Gastroesophageal sphincter (tissue), 4 donors: ENCODE data around the gene CDH13. TPM values are rescaled to one million over a fixed set of nuclear protein-coding genes. Genes with fewer than 3 reads are reported as not detected.

Source experiments
- ATAC-seq: fragments of 150-250 bp; one replicate; pipeline ENCODE4 v1.9.1; 2016; ENCODE audit warnings: mild to moderate bottlenecking, moderate library complexity
- H3K27ac ChIP-seq, 4 donors: fragments of 200-600 bp; sonication (generic) in 3 of 4; 1 replicate in 3 of 4; 2 replicates in 1 of 4; pipeline ENCODE4 v1.5.1; 2016 to 2019
- H3K27me3 ChIP-seq: fragments of 200-600 bp; sonication (generic); one replicate; pipeline ENCODE4 v1.5.1; 2019
- H3K36me3 ChIP-seq, 2 donors: fragments of 200-600 bp; sonication (generic); one replicate each; pipeline ENCODE4 v1.5.1; 2019; ENCODE audit warnings: control low read depth in 1 of 2
- H3K4me1 ChIP-seq, 3 donors: fragments of 200-600 bp; sonication (generic); 1 replicate in 2 of 3; 2 replicates in 1 of 3; pipeline ENCODE4 v1.5.1; 2016 to 2019; ENCODE audit warnings: control low read depth in 2 of 3
- H3K4me3 ChIP-seq, 2 donors: fragments of 200-600 bp; sonication (generic); one replicate each; pipeline ENCODE4 v1.5.1; 2019; ENCODE audit warnings: mild to moderate bottlenecking in 1 of 2, moderate library complexity in 1 of 2
- H3K9me3 ChIP-seq, 3 donors: fragments of 200-600 bp; sonication (generic); one replicate each; pipeline ENCODE4 v1.5.1; 2017 to 2019; ENCODE audit warnings: control low read depth in 2 of 3
- EP300 ChIP-seq: sonication (generic); formaldehyde crosslinking; IDR thresholded peaks from one replicate; pipeline ENCODE4 v1.6.1; 2017; ENCODE audit warnings: antibody characterized with exemption, mild to moderate bottlenecking
- POLR2A ChIP-seq, 2 donors: fragments of 450-650 bp; IDR thresholded peaks; one replicate each; pipeline ENCODE4 v1.6.1; 2017; ENCODE audit warnings: antibody characterized with exemption in 2 of 2, mild to moderate bottlenecking in 2 of 2, moderate library complexity in 1 of 2
- POLR2AphosphoS5 ChIP-seq: sonication (generic); formaldehyde crosslinking; IDR thresholded peaks from one replicate; pipeline ENCODE4 v1.6.1; 2017; ENCODE audit warnings: antibody characterized with exemption
- WGBS, 2 donors: methylation state at CpG; one replicate each; pipeline ENCODE4 v1.1.5; 2018; ENCODE audit warnings: low coverage in 1 of 2; 5-methylcytosine and 5-hydroxymethylcytosine counted together
- total RNA-seq, 4 donors: library from RNA; depleted of rRNA; stranded (reverse); fragments of >200 nt; gene quantifications; one replicate each; pipeline ENCODE4 v1.1.0, GENCODE V29; 2016
- TF ChIP-seq, protein P1 (sequence below), 4 experiments: fragments of 200-600 bp in 2 of 4; fragments of 450-650 bp in 2 of 4; sonication (generic) in 1 of 4; IDR thresholded peaks; one replicate each; pipeline ENCODE4 v1.5.1; 2017 to 2019; ENCODE audit warnings: antibody characterized with exemption in 4 of 4, mild to moderate bottlenecking in 2 of 4, moderate library complexity in 2 of 4

The CDH13 gene
- total RNA-seq, 4 donors from 2014 or later, result 4.2 to 22.3 (median 11.4) TPM

DNA sequence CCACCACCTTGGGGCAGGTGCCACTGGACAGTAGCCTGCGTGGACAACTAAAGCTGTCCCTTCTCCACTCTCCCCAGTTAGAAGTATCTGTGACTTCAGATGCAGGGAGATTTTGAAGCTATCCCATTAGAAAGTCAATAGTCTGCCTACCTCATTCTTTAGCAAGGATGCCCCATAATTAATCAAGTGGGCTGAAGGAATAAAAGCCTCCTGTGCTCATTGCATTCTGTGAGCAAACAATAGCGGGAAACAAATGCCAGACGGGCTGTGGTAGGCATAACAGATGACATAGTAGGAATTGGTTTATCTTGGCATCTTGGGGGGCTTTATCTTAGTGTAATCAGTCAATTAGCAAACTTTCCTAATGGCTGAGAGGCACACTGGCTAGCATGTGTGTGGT, 1084.3 kb downstream of the CDH13 start:
- no peak overlapping the region for H3K4me3 ChIP-seq
- no peak for TF ChIP-seq EP300
- TF ChIP-seq, protein P1, sequence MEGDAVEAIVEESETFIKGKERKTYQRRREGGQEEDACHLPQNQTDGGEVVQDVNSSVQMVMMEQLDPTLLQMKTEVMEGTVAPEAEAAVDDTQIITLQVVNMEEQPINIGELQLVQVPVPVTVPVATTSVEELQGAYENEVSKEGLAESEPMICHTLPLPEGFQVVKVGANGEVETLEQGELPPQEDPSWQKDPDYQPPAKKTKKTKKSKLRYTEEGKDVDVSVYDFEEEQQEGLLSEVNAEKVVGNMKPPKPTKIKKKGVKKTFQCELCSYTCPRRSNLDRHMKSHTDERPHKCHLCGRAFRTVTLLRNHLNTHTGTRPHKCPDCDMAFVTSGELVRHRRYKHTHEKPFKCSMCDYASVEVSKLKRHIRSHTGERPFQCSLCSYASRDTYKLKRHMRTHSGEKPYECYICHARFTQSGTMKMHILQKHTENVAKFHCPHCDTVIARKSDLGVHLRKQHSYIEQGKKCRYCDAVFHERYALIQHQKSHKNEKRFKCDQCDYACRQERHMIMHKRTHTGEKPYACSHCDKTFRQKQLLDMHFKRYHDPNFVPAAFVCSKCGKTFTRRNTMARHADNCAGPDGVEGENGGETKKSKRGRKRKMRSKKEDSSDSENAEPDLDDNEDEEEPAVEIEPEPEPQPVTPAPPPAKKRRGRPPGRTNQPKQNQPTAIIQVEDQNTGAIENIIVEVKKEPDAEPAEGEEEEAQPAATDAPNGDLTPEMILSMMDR (IDR thresholded peaks at IDR 0.05), result no peak
- no peak for TF ChIP-seq POLR2AphosphoS5
- ATAC-seq, result no peak
- no peaks in the 10 kb centered on the region for H3K36me3 ChIP-seq
- no peaks in the 10 kb centered on the region for H3K9me3 ChIP-seq
- peaks cover 0 to 17% (median 0%) of the 10 kb centered on the region in 3 donors for H3K4me1 ChIP-seq
- no peak overlapping the region for H3K27ac ChIP-seq
- WGBS, 2 donors, result 60 to 71% methylated on average over 2 to 3 of the region's 3 CpGs
- no peaks in the 10 kb centered on the region for H3K27me3 ChIP-seq

DNA sequence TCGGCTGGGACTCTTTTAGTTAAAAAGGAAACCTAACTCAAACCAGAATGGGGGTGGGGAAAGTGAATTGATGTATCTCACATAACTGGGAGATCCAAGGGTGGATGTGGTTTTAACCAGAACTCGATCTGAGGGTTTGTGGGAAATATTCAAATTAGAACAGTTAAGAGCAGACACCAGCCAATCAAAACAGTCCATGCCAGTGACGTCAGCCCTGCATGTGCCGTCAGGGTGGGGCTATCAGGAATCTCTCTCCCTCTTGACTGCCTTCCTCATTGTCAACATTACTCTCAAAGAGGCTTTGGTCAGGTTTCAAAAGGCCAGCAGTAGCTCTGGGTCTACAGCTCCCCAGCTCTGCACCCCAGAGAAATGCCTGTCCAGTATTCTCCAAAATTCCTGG, 1086.8 kb downstream of the CDH13 start:
- no peaks in the 10 kb centered on the region for H3K27me3 ChIP-seq
- no peak overlapping the region for H3K27ac ChIP-seq
- H3K9me3 ChIP-seq, result no peaks in the 10 kb centered on the region
- peaks cover 0 to 18% (median 0%) of the 10 kb centered on the region in 3 donors for H3K4me1 ChIP-seq
- 45 to 90% methylated on average over 3 to 4 of the region's 4 CpGs for WGBS, 2 donors
- H3K4me3 ChIP-seq, result no peak overlapping the region
- ATAC-seq, result no peak
- TF ChIP-seq POLR2A (IDR thresholded peaks at IDR 0.05), result no peak
- TF ChIP-seq POLR2AphosphoS5, result no peak
- TF ChIP-seq, protein P1 (IDR thresholded peaks at IDR 0.05), result no peak
- TF ChIP-seq EP300, result no peak
- no peaks in the 10 kb centered on the region for H3K36me3 ChIP-seq

DNA sequence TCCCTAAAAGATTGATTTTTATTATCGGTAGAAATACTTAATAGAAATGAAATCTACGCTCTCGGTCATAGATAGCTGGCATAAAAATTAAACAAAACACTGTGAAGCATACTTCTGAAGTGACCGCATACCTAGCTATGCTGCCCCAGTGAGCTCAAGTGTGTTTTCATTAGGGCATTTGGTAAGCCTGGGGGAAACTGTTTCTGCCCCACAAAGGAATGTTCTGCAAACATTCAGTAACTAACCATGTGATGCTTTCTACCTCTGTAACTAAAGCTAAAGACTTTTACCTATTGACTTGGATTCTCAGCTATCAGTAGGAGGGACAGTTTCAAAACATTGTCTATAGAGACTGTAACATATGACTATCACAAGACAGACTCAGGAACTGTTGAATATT, 1087.5 kb downstream of the CDH13 start:
- Histone ChIP-seq H3K9me3 (no peaks in the 10 kb centered on the region), H3K36me3 (no peaks in the 10 kb centered on the region), H3K27me3 (no peaks in the 10 kb centered on the region), H3K4me3 (no peak overlapping the region), H3K27ac (no peak overlapping the region), H3K4me1 (peaks cover 0 to 18% (median 0%) of the 10 kb centered on the region in 3 donors)
- no peak for TF ChIP-seq POLR2A (IDR thresholded peaks at IDR 0.05)
- no peak for TF ChIP-seq POLR2AphosphoS5
- TF ChIP-seq, protein P1 (IDR thresholded peaks at IDR 0.05), result no peak
- no peak for TF ChIP-seq EP300
- 43 to 83% methylated on average over 4 of the region's 4 CpGs for WGBS, 2 donors
- ATAC-seq, result no peak

DNA sequence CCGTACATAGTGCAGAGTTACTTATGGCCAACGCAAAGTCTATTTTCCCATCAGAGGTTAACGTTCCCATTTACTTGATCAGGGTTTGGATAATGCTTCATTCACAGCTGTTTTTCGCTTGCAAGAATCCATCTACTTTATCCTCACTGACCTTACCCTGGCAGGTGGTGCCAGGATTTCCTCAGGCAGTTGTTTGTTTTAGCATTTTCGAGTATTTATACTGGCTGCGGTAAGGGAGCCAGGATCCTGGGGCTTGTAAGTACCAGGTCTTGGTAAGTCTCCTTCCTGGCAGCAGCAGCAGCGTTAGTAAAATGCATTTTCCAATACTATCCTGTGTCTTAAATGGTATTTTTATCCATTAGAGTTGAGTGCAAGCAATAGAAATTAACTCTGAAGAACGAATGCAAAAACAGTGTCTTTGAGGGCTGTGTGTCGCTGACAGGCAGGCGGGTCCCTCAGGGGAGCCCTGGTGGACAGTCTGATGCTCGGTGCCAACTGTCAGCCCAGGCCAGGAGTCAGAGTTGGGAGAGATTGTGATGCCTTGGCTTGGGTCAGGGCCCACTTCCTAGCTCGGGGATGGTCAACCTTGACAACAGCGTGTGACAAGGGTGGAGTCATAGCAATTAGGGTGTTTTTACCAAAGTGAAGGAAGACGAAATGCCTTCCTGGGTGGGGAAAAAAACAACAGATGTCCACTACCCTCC, 1088.6 kb downstream of the CDH13 start:
- 41 to 54% methylated on average over 9 to 14 of the region's 14 CpGs for WGBS, 2 donors
- no peaks in the 10 kb centered on the region for H3K9me3 ChIP-seq
- TF ChIP-seq EP300, result no peak
- TF ChIP-seq POLR2AphosphoS5, result peak; percentile 19
- H3K27ac ChIP-seq, result peak overlapping the region in 1 of 4 donors; percentile 33
- H3K36me3 ChIP-seq, result no peaks in the 10 kb centered on the region
- no peak overlapping the region for H3K4me3 ChIP-seq
- H3K27me3 ChIP-seq, result no peaks in the 10 kb centered on the region
- H3K4me1 ChIP-seq, result peaks cover 0 to 18% (median 0%) of the 10 kb centered on the region in 3 donors
- ATAC-seq, result no peak

DNA sequence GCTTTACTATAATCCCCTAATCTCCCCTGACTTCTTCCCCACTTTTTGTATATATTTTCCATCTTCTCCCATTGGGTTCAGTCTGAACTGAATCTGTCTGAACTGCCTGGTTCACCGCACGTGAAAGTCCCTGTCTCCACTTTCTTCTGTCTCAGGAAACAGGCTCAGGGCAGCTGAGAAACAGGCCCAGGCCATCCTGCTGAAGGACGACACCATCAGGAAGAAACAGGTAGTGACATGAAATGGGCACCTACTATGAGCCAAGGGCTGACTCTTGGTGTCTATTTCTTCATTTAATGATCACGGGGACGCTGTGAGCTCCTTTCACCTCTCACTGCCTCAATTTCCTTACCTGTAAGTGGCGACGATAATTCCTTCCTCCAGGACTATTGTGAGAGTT, 1090.5 kb downstream of the CDH13 start:
- whole genome bisulfite sequencing, 2 donors, result 75 to 90% methylated on average over 4 to 5 of the region's 7 CpGs
- no peaks in the 10 kb centered on the region for H3K9me3 ChIP-seq

More for the DNA sequence above, 1090.5 kb downstream of the CDH13 start:
- no peak overlapping the region for H3K4me3 ChIP-seq
- H3K36me3 ChIP-seq, result no peaks in the 10 kb centered on the region
- peaks cover 0 to 18% (median 0%) of the 10 kb centered on the region in 3 donors for H3K4me1 ChIP-seq
- TF ChIP-seq, protein P1 (IDR thresholded peaks at IDR 0.05), result no peak
- TF ChIP-seq POLR2A (IDR thresholded peaks at IDR 0.05), result no peak
- no peak for TF ChIP-seq POLR2AphosphoS5
- TF ChIP-seq EP300, result no peak
- H3K27ac ChIP-seq, result no peak overlapping the region
- no peaks in the 10 kb centered on the region for H3K27me3 ChIP-seq
- ATAC-seq, result no peak
